ENCODE results near the gene ORM1.
"Not testable (repeated sequence)": the region's sequence is repeated elsewhere in the genome, so short reads cannot be mapped to it uniquely, and the experiment has no call there.

Gene ORM1

GRCh38 chr9:114318416-114318815 is 4.5 kb upstream of the ORM1 start (continued):
- no peak for TF ChIP-seq INSM2 (tag by site-specific recombination; IDR thresholded peaks at IDR 0.05)
- no peak for TF ChIP-seq ZNF10 (tag by site-specific recombination; IDR thresholded peaks at IDR 0.05)
- no peak for TF ChIP-seq OSR2 (tag by site-specific recombination; IDR thresholded peaks at IDR 0.05)
- TF ChIP-seq, protein P1, sequence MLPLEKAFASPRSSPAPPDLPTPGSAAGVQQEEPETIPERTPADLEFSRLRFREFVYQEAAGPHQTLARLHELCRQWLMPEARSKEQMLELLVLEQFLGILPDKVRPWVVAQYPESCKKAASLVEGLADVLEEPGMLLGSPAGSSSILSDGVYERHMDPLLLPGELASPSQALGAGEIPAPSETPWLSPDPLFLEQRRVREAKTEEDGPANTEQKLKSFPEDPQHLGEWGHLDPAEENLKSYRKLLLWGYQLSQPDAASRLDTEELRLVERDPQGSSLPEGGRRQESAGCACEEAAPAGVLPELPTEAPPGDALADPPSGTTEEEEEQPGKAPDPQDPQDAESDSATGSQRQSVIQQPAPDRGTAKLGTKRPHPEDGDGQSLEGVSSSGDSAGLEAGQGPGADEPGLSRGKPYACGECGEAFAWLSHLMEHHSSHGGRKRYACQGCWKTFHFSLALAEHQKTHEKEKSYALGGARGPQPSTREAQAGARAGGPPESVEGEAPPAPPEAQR (tag by site-specific recombination; IDR thresholded peaks at IDR 0.05), result no peak
- TF ChIP-seq OVOL3 (tag by site-specific recombination; IDR thresholded peaks at IDR 0.05), result no peak
- TF ChIP-seq ZNF555 (tag by site-specific recombination; conservative IDR thresholded peaks at IDR 0.05), result no peak
- TF ChIP-seq KLF16 (tag by site-specific recombination; IDR thresholded peaks at IDR 0.05), result no peak
- no peak for TF ChIP-seq ZNF37A (tag by site-specific recombination; IDR thresholded peaks at IDR 0.05)
- no peak; the same call in 1 of the 2 replicates for TF ChIP-seq ZFHX2 (tag by site-specific recombination; conservative IDR thresholded peaks at IDR 0.05)
- TF ChIP-seq KLF10 (tag by site-specific recombination; IDR thresholded peaks at IDR 0.05), result no peak
- TF ChIP-seq KLF17 (tag by site-specific recombination; IDR thresholded peaks at IDR 0.05), result no peak
- TF ChIP-seq ZFP3 (tag by site-specific recombination; IDR thresholded peaks at IDR 0.05; ENCODE audit: low read depth), result no peak

DNA sequence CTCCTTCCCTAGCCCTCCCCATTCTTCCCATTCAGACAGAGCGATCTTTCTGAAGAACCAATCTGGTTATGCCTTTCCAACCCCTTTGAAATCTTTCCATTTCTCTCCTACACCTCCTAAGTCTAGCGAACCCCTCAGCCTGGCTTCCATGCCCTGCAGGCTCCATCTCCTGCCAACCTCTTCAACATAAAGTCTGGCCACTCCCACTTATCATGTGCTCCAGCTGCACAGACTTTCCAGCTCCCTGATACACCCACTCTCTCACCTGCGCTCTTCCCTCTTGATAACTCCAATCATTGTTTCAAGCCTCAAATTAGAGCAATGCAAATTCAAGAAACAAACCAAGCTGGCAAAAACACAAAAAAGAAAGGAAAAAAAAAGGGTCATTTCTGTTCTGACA is 3.8 kb upstream of the ORM1 start:
- Histone ChIP-seq H3K27ac (ENCODE audit: extremely low read depth, low read depth, low read length) (no peak overlapping the region), H3K4me1 (ENCODE audit: control insufficient read depth, insufficient read depth, low read length) (no peaks in the 10 kb centered on the region), H3K4me3 (ENCODE audit: low read depth, low read length) (no peak overlapping the region), H3K9me3 (ENCODE audit: control insufficient read depth, insufficient read depth, low read depth, low read length) (no peaks in the 10 kb centered on the region), H3K36me3 (ENCODE audit: control insufficient read depth in 2 of 2, insufficient read depth in 1 of 2, low read length in 2 of 2) (no peaks in the 10 kb centered on the region)
- TF ChIP-seq ZNF600 (tag by site-specific recombination; IDR thresholded peaks at IDR 0.05) (0 out of 2 replicates have a peak, but pooled peaks have one; percentile 26), ZFHX2 (tag by site-specific recombination; conservative IDR thresholded peaks at IDR 0.05) (peak; percentile 62), ZNF658 (tag by site-specific recombination; IDR thresholded peaks at IDR 0.05) (no peak), ZNF202 (tag by site-specific recombination; IDR thresholded peaks at IDR 0.05; ENCODE audit: borderline replicate concordance) (no peak), ZNF112 (tag by site-specific recombination; IDR thresholded peaks at IDR 0.05) (no peak), ZNF560 (tag by site-specific recombination; IDR thresholded peaks at IDR 0.05; ENCODE audit: borderline replicate concordance) (no peak), ZBTB17 (tag by site-specific recombination; IDR thresholded peaks at IDR 0.05) (peak; percentile 64), ZNF24 (tag by site-specific recombination; IDR thresholded peaks at IDR 0.05) (no peak), ZNF585B (tag by site-specific recombination; IDR thresholded peaks at IDR 0.05) (no peak), ZNF292 (tag by site-specific recombination; IDR thresholded peaks at IDR 0.05; ENCODE audit: borderline replicate concordance, low read depth) (no peak), ZNF76 (tag by site-specific recombination; IDR thresholded peaks at IDR 0.05; ENCODE audit: borderline replicate concordance, low read depth) (no peak), ZNF514 (tag by site-specific recombination; IDR thresholded peaks at IDR 0.05) (no peak), ZNF157 (tag by site-specific recombination; IDR thresholded peaks at IDR 0.05) (no peak), KLF9 (tag by site-specific recombination; IDR thresholded peaks at IDR 0.05; ENCODE audit: low read depth) (peak; percentile 30; the same call in 1 of the 2 replicates), ZFP69B (tag by site-specific recombination; IDR thresholded peaks at IDR 0.05) (no peak)
- CTCF ChIA-PET, result interaction anchor here (1.1 kb wide), 1 partner anchor 28 kb away, joined by 3 read pairs; no protein-coding TSS in a partner anchor
- POLR2A ChIA-PET, result no interaction called here

DNA sequence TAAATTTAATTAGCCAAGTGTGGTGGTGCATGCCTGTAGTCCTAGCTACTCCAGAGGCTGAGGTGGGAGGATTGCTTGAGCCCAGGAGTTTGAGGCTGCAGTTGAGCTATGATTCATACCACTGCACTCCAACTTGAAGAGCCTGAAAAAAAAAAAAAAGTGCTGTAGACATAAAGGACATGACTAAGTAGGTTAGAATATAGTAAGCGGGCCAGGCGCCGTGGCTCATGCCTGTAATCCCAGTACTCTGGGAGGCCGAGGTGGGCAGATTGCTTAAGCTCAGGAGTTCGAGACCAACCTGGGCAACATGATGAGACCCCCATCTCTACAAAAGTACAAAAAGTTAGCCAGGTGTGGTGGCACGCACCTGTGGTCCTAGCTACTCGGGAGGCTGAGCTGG is 2.2 kb upstream of the ORM1 start:
- H3K4me3 ChIP-seq (ENCODE audit: low read depth, low read length); H3K36me3 ChIP-seq (ENCODE audit: control insufficient read depth in 2 of 2, insufficient read depth in 1 of 2, low read length in 2 of 2); H3K4me1 ChIP-seq (ENCODE audit: control insufficient read depth, insufficient read depth, low read length); H3K9me3 ChIP-seq (ENCODE audit: control insufficient read depth, insufficient read depth, low read depth, low read length); POLR2A ChIA-PET; H3K27ac ChIP-seq (ENCODE audit: extremely low read depth, low read depth, low read length): not testable (repeated sequence)
- CTCF ChIA-PET, result interaction anchor here (0.7 to 2.0 kb wide), 5 partner anchors 28 to 333 kb away, joined by 3 to 7 read pairs (median 3); no protein-coding TSS in a partner anchor

Data from HEK293 (cell line).